Stimulated activated CD8-positive, alpha-beta memory T cell treated with anti-CD3 and anti-CD28 coated beads, Interleukin-4, amount 100 ng/mL, for 4 hours (primary cell): ENCODE measurements around the gene TMEM123.

Experiments used
- DNase-seq, 2 donors: peaks; one replicate each; pipeline ENCODE4 v3.0.0-alpha.2; 2020; ENCODE audit warnings: low read depth in 2 of 2, low spot score in 1 of 2

TMEM123 gene

DNA sequence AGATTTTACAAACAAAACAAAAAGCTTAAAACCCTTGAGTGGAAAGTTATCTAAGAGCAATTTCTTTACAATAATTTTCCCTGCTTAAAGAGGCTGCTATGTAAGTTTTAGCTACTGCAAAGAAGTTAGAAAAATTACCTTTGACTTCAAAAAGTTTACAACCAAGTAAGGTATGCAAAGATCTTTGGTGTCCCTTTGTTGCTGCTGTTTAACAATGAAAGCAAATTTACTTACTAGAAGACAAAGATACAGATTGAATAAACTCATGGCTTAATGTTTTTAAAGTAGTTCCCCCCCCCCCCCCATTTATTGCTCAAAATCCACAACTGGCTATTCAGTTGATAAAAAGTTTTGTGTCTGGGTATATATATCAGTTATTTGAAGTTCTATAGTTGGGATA lies 26.0 kb downstream of the TMEM123 start:
- DNase-seq: no peak

DNA sequence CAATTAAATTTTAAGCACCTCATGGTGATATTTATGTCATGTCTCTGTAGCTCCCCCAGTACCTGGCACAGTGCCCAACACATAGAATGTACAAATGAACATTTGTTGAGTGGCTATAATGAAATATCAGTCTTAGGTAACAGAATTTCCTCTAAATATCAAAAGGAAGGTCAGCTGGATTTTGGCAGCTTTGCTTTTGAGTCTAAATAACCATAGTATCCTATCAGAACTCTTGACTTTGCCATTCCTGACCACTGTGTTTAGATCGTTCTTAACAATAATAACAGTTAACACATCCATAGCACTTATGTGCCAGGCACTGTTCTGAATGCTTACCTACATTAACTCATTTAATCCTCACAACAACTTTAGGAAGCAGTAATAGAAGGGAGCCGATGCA lies 26.6 kb downstream of the TMEM123 start:
- DNase-seq: no peak

DNA sequence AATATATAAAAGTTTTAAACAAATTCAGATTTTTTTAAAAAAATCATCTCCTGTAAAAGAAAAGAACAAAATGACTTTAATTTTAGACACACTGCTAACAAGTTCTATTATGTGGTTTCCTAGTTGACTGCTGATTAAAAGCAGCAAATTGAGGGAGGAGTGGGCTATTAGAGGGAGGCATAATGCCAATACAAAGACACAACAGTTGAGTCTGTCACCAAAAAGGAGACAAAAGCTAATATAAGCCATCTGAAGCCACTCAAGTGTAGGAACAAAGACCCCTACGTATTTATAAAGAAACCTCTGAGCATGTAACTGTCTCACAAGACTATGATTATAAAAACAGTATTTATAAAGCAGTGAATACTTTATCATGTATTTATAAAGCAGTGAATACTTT lies 28.6 kb downstream of the TMEM123 start:
- DNase-seq: no peak

DNA sequence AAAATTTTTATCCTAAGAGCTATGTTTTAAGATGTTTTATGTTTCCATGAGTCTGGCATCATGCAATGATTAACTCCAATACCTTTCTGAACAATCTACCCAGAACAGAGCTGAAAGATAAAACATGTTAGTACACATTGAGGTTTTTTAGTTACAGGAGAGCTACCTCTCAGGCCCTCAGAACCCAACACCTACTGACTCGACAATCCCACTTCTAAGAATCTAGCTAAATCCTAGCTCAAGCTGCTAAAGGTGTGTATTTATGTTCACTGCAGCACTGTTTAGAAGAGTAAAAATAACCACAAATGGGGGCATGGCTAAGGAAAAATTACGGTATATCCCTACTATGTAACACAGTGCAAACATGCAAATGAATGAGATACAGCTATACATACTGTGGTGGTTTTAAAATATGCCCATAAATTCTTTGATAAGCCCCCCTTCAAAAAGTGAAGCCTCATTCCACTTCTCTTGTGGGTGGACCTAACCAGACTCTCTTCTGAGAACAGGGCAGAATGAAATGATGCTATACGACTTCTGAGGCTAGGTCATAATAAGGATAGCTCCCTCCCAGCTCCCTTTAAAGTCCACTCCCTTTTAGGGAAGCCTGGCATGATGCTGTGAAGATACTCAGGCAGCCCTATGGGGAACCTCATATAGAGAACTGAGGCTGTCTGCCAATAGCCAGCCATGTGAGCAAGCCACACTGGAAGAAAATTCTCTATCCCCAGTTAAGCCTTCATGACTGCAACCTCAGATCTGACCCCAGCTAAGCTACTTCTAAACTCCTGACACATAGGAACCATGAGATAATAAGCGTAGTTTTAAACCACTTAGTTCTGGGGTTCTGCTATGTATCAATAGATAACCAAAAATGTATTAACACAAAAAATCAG lies 29.5 kb downstream of the TMEM123 start:
- DNase-seq: no peak

DNA sequence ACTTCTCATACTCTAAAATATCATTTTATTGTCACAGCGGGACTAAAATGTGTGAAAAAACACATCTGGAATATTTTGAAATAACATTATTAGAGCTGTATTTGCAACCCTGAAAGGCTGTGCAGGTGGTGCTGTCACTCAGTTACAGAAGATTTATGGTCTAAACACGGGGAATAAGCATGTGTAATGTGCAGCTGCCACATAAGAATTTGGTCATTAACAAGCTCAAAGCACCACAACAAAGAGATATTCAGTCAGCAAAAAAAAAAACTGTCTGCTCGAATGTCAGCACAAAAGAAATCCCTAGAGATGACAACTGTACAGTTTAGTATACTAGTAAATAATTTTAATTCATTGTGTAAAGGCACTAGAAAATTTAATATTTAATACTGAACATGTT lies 31.3 kb downstream of the TMEM123 start:
- DNase-seq: no peak

DNA sequence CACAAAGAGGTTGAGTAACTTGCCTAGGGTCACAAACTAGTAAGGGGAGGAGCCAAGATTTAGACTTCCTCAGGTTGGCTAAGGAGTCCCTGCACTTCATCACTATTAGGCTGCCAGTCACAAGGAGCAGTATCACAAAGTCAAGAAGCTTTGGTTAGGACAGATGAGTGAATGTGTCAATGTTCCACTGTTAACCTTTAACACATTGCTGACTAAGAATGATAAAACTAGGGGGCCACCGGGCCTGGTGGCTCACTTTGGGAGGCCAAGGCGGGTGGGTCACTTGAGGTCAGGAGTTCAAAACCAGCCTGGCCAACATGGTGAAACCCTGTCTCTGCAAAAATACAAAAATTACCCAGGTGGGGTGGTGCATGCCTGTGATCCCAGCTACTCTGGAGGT lies 32.0 kb downstream of the TMEM123 start:
- no peak for DNase-seq

DNA sequence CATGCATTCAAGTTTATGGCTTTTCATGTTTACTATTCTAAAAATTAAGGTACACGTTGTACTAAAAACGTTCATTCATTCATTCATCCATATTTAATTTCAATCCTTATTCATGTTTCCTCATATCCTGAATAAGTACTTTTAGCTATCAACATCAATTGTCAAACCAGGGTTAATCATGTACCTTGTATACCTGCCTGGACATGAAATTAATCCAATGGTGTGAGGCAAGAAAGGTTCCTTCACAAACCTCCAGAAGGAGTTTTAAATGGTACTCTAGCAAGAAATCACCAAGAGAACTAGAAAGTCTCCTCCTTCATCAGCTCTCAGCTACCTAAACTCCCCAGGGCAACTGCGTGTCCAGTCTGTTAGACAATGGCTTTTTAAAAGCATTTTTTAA lies 33.4 kb downstream of the TMEM123 start:
- DNase-seq: no peak

DNA sequence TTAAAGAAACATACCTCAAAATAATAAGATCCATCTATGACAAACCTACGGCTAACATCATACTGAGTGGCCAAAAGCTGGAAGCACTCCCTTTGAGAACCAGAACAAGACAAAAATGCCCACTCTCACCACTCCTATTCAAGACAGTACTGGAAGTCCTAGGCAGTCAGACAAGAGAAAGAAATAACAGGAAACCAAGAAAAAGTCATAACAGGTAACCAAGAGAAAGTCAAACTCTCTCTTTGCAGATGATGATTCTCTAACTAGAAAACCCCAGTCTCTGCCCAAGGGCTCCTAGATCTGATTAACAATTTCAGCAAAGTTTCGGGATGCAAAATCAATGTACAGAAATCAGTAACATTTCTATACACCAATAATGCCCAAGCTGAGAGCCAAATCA lies 35.6 kb downstream of the TMEM123 start:
- DNase-seq: no peak

DNA sequence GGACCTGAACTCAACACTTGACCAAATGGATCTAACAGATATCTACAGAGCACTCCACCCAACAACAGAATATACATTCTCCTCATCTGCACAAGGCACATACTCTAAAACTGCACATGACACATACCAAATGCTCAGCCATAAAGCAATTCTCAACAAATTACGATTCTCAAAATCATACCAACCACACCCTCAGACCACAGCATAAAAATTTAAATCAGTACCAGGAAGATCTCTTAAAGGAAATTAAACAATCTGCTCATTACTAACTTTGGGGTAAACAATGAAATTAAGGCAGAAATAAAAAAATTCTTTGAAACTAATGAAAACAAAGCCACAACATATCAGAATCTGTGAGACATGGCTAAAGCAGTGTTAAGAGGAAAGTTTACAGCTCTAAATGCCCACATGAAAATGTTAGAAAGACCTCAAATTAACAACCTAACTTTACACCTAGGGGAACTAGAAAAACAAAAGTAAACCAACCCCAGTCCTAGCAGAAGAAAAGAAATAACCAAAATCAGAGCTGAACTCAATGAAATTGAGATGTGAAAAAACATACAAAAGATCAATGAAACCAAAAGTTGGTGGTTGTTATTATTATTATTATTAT lies 37.2 kb downstream of the TMEM123 start:
- DNase-seq: no peak

DNA sequence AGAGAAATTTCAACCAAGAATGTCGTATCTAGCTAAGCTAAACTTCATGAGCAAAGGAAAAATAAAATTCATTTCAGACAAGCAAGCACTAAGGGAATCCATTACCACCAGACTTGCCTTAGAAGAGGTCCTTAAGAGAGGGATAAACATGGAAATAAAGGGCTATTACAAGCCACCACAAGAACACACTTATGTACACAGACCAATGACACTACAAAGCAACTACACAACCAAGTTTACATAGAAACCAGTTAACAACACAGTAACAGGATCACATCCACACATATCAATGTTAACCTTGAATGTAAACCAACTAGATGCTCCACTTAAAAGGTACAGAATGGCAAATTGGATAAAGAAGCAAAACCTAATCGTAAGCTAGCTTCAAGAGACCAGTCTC lies 38.0 kb downstream of the TMEM123 start:
- DNase-seq: no peak

DNA sequence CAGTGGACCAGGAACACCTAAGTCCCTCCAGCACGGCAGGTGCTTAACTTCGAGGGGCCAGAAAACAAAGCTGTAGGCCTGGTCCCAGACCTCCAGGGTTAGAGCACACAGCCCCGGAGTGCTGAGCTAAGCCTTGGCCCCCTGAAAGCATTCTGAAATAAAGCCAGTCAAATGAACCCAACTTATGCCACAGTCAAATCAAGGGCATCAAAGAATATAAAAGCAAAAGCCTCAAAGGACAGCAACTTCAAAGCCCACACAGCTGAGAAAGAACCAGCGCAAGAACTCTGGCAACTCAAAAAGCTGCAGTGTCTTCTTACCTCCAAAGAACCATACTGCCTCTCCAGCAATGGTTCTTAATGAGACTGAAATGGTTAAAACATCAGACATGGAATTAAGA lies 39.1 kb downstream of the TMEM123 start:
- no peak for DNase-seq

DNA sequence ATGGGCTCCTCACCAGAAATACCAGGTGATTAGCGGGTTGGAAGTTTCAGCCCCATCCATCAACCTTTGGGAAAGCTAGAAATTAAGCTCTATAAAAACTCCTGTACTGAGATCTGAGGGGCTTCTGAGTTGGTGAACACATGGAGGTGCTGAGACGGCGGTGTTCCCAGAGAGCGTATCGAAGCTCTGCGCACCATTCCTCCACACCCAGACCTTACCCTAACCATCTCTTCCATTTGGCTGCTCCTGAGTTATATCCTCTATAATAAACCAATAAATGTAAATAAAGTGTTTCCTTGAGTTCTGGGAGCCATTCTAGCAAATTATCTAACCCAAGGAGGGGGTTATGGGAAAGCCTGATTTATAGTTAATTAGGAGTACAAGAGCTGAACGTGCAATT lies 41.4 kb downstream of the TMEM123 start:
- DNase-seq: no peak

DNA sequence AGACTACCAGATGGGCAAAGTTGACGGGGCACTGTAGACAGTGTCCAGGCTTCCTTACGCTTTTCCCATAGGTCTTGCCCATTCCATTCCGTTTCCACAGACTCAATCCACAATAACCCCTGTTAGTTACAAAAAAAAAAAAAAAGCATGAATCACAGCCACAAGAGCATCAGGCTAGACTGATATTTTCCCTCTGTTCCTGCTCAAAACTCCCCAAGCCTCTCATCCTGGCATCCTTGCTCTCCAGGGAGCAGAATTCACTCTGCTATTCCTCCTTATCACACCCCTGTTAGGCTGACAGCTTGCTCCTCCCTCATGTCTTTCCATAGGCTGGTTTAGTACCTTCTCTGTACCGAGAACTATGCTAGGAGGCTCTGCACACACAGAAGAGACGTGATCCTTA lies 42.2 kb downstream of the TMEM123 start:
- no peak for DNase-seq

DNA sequence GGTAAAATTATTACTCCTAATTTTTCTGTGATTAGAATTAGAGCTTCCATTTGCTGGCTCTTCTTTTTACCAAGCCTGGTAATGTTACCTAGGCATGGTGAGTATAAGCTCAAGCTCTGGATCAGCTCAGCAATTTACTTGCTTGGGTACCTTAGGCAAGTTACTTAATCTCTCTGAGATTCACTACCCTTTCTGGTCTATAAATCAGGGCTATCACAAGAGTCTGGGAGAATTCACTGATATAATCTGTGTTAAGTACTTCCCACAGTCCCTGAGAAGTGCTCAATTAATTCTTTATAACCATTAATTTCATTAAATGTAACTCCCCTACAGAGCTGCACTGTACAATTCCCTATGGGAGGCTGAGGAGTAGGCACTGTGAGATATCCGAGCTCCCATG lies 44.2 kb downstream of the TMEM123 start:
- DNase-seq: no peak

DNA sequence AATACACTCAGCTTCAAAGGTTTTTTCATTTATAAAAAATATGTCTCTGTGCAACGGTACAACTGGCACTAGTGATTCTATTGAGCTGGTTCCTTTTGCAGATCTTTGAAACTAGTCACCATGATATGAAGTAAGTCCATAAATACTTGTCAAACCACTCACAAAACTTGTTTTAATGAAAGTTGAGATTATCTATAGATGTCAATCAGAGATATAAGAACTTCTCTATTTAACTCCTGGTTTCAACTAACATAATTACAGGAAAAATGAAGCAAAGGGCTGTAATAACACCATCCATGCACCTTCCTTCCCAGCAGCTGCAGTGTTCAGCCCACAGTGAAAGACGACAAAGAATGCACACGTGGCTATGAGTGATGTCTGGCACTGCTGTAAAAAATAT lies 44.7 kb downstream of the TMEM123 start:
- DNase-seq: no peak

DNA sequence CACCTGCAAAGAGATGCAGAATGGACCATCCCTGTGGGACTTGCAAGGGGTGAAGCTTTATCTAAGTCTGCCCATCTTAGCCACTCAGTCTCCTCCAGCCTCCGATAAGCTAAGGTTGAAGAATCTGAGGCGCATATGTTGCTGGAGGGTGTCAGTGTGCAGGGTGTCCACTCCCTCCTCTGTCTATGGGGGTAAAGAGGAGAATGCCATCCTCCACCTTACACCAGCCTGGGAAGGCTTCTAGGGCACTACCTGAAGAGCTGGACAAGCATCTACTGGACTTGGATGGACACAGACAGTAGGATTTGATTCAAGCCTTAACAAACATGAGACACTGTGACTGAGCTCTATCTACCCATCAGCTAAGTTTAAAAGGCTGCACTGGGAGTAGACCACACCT lies 46.5 kb downstream of the TMEM123 start:
- DNase-seq: no peak

DNA sequence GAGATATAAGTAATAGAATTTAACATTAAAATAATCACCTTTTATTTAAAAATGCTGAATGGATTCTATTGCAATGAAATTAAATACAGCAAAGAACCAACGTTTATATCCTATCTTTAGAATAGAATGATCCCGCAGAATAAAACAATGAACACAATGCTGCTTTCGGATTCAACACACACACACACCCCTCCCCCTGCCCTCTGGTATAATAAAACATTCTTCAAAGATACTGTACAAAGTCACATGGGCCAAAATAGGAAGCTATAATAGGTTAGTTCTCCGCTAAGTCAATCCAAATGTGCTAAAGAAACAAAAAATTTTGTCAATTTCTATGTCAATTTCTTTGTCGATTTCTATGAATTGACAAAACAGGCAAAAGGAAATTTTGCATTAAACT lies 47.1 kb downstream of the TMEM123 start:
- DNase-seq: no peak

DNA sequence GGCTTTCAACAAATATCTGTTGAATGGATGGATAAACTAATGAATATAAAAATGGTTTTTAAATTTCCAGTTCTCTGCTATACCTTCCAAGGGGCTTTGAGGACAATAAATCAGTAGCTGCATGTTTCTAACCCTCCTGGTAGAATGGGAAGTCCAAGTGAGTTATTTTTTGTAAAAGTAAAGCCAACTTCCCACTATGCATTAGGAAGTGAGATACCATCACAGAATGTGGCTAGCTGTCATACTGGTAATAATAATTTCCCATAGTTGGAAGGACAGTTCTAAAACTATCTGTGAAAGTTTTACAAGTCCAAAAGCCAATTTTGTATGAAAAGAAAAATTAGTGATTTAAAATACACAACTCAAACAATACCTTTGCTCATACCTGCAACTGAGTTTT lies 50.0 kb downstream of the TMEM123 start:
- no peak for DNase-seq

DNA sequence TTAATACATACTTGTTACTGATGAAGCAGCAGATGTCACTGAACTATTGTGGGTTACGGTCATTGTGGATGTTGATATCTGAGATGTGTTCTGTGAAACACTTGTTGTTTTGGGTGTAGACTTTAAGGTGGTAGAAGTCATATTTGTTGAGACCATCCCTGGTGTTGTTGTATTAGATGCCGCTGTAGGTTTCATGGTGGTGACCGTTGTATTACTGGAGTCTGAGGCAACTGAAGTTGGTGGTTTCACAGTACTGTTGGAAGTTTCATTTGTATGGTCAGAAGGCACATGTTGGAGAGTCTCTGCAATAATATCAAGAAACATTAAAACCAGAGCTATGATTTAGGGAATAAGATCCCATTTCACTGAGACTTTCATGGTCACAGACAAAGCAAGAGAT lies 50.7 kb downstream of the TMEM123 start:
- DNase-seq: no peak

DNA sequence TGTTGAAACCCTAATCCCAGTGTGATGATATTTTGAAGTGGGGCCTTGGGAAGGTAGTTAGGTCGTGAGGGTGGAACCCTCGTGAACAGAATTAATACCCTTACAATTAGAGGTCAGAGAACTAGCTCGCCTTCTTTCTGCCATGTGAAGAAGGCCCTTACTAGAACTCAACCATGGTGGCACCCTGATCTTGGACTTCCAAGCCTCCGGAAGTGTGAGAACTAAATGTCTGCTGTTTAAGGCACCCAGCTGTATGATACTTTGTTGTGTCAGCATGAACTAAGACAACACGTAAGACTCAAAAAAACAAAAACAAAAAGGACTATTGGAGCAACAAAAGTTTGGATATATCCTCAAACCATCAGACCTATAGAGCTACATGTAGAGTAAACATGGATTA lies 52.0 kb downstream of the TMEM123 start:
- no peak for DNase-seq

DNA sequence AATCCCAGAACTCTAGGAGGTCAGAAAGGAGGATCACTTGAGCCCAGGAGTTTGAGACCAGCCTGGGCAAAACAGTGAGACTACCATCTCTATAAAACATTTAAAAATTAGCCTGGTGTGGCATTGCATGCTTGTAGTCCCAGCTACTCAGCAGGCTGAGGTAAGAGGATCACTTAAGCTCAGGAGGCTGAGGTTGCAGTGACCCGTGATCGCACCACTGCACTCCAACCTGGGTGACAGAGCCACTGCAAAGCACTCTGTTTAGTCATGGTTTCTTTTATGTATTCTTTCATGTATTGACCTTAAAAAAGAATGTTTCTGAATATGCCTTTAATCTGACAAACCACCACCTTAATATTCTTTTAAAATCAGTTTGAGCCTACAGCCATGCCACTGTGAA lies 53.4 kb downstream of the TMEM123 start:
- no peak for DNase-seq

DNA sequence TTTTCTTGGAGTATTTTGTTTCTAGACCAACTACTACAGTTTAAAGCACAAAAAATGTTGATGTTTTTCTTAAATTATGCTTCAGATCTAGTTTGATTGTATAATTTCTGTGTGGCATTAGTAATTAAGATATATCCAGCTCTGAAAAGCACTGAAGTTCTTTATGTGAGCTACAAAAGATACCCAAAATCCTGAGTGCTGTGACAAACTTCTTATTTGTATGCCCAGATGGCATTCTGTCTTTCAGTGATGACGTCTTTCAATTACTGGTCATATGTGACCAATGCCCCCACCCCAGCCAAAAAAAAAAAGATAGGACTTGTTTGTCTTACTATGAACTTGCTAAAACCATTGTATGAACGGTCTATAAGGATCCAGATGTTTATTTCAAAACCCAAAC lies 54.3 kb downstream of the TMEM123 start:
- no peak for DNase-seq
